HepG2 (cell line): ENCODE measurements around the gene RTEL1. TPM values are rescaled to one million over a fixed set of nuclear protein-coding genes. Genes with fewer than 3 reads are reported as not detected.

Experiments used
- ATF7 ChIP-seq, 2 experiments: fragments of 450-650 bp in 1 of 2; sonication (generic) in 1 of 2; formaldehyde crosslinking in 1 of 2; IDR thresholded peaks; 2 replicates each; pipeline versions ENCODE4 v1.4.0 to v1.6.1; 2016 to 2020; ENCODE audit warnings: antibody characterized with exemption in 1 of 2, mild to moderate bottlenecking in 1 of 2, missing genetic modification reagents in 1 of 2
- ETV5 ChIP-seq: IDR thresholded peaks from 2 replicates; pipeline ENCODE4 v1.6.1; 2018; ENCODE audit warnings: missing biosample characterization, missing genetic modification reagents, inconsistent platforms, borderline replicate concordance
- HDAC6 ChIP-seq: fragments of 200-600 bp; sonication (generic); IDR thresholded peaks from 2 replicates; pipeline ENCODE4 v1.7.0; 2017; ENCODE audit warnings: mild to moderate bottlenecking, antibody characterized with exemption, low read length, low read depth
- JARID2 ChIP-seq: sonication (generic); formaldehyde crosslinking; IDR thresholded peaks from 2 replicates; pipeline ENCODE4 v1.8.1; 2023; ENCODE audit warnings: missing genetic modification reagents, inconsistent platforms; ENCODE audit not compliant: insufficient replicate concordance
- NCOA2 ChIP-seq: sonication (generic); formaldehyde crosslinking; IDR thresholded peaks from 2 replicates; pipeline ENCODE4 v1.8.0; 2022; ENCODE audit warnings: inconsistent platforms
- SMAD1 ChIP-seq: sonication (generic); formaldehyde crosslinking; IDR thresholded peaks from 2 replicates; pipeline ENCODE4 v1.4.0; 2020; ENCODE audit warnings: missing genetic modification reagents, low read depth, mild to moderate bottlenecking, borderline replicate concordance
- SOX6 ChIP-seq, 2 experiments: fragments of 450-650 bp in 1 of 2; sonication (generic) in 1 of 2; formaldehyde crosslinking in 1 of 2; IDR thresholded peaks; 2 replicates each; pipeline versions ENCODE4 v1.4.0 to v1.6.1; 2017 to 2020; ENCODE audit warnings: antibody characterized with exemption in 1 of 2, mild to moderate bottlenecking in 1 of 2, missing genetic modification reagents in 1 of 2
- ZFP36L1 ChIP-seq: sonication (generic); formaldehyde crosslinking; IDR thresholded peaks from 2 replicates; pipeline ENCODE4 v1.8.0; 2022; ENCODE audit warnings: mild to moderate bottlenecking, missing genetic modification reagents, moderate library complexity
- ZNF101 ChIP-seq: sonication (generic); formaldehyde crosslinking; IDR thresholded peaks from 2 replicates; pipeline ENCODE4 v1.4.0; 2020; ENCODE audit warnings: mild to moderate bottlenecking, low read depth, missing genetic modification reagents, borderline replicate concordance
- ZNF224 ChIP-seq: sonication (generic); formaldehyde crosslinking; IDR thresholded peaks from 2 replicates; pipeline ENCODE4 v1.5.0; 2020; ENCODE audit warnings: mild to moderate bottlenecking, missing genetic modification reagents
- ZNF331 ChIP-seq: sonication (generic); formaldehyde crosslinking; IDR thresholded peaks from 2 replicates; pipeline ENCODE4 v1.4.0; 2020; ENCODE audit warnings: missing genetic modification reagents
- ZNF768 ChIP-seq: sonication (generic); formaldehyde crosslinking; IDR thresholded peaks from 2 replicates; pipeline ENCODE4 v1.4.0; 2020; ENCODE audit warnings: missing genetic modification reagents
- ZNF775 ChIP-seq: sonication (generic); formaldehyde crosslinking; IDR thresholded peaks from 2 replicates; pipeline ENCODE4 v1.4.0; 2020; ENCODE audit warnings: missing genetic modification reagents, mild to moderate bottlenecking, moderate library complexity, borderline replicate concordance
- polyA plus RNA-seq, 8 experiments: library from polyadenylated mRNA; depleted of rRNA in 3 of 8; stranded (reverse) in 7 of 8; unstranded in 1 of 8; fragments of >200 nt; fragmentation: Illumina TruSeq in 4 of 8; extraction: Trizol in 4 of 8; gene quantifications; 2 replicates each; pipeline versions ENCODE4 v1.2.1 to v1.2.3, GENCODE V29; 2011 to 2016; ENCODE audit warnings: low read depth in 4 of 8, missing spikeins in 1 of 8, mixed read lengths in 1 of 8; ENCODE audit not compliant: insufficient read depth in 1 of 8
- total RNA-seq, 5 experiments: library from RNA; depleted of rRNA; stranded (reverse); fragments of >200 nt; fragmentation: Illumina TruSeq; extraction: Trizol; gene quantifications; 2 replicates each; pipeline ENCODE4 v1.2.3, GENCODE V29; 2016; ENCODE audit warnings: low read depth in 1 of 5
- TF ChIP-seq, protein P1 (sequence below): sonication (generic); formaldehyde crosslinking; IDR thresholded peaks from 2 replicates; pipeline ENCODE4 v1.4.0; 2020; ENCODE audit warnings: mild to moderate bottlenecking, missing genetic modification reagents, borderline replicate concordance
- TF ChIP-seq, protein P2 (sequence below): sonication (generic); formaldehyde crosslinking; IDR thresholded peaks from 2 replicates; pipeline ENCODE4 v1.4.0; 2020; ENCODE audit warnings: low read depth, mild to moderate bottlenecking, missing genetic modification reagents
- TF ChIP-seq, protein P3 (sequence below): conservative IDR thresholded peaks from 2 replicates; pipeline ENCODE4 v1.6.1; 2018; ENCODE audit warnings: missing genetic modification reagents
- TF ChIP-seq, protein P4 (sequence below): sonication (generic); formaldehyde crosslinking; IDR thresholded peaks from 2 replicates; pipeline ENCODE4 v1.4.0; 2020; ENCODE audit warnings: missing genetic modification reagents
- TF ChIP-seq, protein P5 (sequence below): sonication (generic); formaldehyde crosslinking; IDR thresholded peaks from 2 replicates; pipeline ENCODE4 v1.5.0; 2020; ENCODE audit warnings: missing genetic modification reagents

RTEL1 gene
- total and polyA plus RNA-seq, 2 of the 13 experiments (the other 11 are each of a cell fraction or from before 2014, with no cell fraction given): 21.8 to 36.4 TPM

DNA sequence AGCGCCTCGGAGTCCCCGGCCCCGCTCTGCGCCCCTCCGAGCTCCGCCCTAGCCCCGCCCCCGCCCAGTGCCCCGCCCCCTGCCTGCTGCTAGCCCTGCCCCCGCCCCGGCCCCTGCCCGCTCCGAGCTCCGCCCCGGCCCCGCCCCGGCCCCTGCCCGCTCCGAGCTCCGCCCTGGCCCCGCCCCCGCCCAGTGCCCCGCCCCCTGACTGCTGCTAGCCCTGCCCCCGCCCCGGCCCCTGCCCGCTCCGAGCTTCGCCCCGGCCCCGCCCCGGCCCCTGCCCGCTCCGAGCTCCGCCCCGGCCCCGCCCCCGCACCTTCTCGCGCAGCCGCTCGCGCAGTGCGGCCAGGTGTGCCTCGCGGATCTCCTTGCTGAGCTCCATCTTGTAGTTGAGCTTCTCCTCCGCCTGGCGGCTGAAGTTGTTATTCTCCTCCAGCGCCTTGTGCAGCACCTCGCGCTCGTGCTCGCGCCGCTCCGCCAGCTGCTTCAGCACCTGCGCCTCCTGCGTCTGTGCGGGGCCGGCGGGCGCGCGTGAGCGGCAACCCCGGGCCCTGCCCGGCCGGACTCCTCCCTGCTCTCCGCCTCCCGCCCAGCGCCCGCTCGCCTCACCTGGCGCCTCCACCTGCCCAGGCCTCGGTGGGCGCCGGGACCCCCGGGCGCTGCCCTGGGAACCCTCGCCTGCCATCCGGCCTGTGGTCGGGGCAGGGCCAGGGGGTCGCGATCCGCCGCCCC, 16.2 kb upstream of the RTEL1 start (continued):
- TF ChIP-seq, protein P1, sequence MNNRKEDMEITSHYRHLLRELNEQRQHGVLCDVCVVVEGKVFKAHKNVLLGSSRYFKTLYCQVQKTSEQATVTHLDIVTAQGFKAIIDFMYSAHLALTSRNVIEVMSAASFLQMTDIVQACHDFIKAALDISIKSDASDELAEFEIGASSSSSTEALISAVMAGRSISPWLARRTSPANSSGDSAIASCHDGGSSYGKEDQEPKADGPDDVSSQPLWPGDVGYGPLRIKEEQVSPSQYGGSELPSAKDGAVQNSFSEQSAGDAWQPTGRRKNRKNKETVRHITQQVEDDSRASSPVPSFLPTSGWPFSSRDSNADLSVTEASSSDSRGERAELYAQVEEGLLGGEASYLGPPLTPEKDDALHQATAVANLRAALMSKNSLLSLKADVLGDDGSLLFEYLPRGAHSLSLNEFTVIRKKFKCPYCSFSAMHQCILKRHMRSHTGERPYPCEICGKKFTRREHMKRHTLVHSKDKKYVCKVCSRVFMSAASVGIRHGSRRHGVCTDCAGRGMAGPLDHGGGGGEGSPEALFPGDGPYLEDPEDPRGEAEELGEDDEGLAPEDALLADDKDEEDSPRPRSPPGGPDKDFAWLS: no peak
- TF ChIP-seq SMAD1 (CRISPR knock-in tag): no peak
- TF ChIP-seq, protein P2, sequence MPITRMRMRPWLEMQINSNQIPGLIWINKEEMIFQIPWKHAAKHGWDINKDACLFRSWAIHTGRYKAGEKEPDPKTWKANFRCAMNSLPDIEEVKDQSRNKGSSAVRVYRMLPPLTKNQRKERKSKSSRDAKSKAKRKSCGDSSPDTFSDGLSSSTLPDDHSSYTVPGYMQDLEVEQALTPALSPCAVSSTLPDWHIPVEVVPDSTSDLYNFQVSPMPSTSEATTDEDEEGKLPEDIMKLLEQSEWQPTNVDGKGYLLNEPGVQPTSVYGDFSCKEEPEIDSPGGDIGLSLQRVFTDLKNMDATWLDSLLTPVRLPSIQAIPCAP (CRISPR knock-in tag): no peak
- no peak for TF ChIP-seq HDAC6
- TF ChIP-seq, protein P3, sequence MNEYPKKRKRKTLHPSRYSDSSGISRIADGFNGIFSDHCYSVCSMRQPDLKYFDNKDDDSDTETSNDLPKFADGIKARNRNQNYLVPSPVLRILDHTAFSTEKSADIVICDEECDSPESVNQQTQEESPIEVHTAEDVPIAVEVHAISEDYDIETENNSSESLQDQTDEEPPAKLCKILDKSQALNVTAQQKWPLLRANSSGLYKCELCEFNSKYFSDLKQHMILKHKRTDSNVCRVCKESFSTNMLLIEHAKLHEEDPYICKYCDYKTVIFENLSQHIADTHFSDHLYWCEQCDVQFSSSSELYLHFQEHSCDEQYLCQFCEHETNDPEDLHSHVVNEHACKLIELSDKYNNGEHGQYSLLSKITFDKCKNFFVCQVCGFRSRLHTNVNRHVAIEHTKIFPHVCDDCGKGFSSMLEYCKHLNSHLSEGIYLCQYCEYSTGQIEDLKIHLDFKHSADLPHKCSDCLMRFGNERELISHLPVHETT (CRISPR knock-in tag): no peak
- peak; percentile 81 for TF ChIP-seq ZNF331
- TF ChIP-seq ZNF775 (CRISPR knock-in tag): no peak
- peak; percentile 52; the same call in 1 of the 2 replicates for TF ChIP-seq ZNF768
- TF ChIP-seq, protein P4, sequence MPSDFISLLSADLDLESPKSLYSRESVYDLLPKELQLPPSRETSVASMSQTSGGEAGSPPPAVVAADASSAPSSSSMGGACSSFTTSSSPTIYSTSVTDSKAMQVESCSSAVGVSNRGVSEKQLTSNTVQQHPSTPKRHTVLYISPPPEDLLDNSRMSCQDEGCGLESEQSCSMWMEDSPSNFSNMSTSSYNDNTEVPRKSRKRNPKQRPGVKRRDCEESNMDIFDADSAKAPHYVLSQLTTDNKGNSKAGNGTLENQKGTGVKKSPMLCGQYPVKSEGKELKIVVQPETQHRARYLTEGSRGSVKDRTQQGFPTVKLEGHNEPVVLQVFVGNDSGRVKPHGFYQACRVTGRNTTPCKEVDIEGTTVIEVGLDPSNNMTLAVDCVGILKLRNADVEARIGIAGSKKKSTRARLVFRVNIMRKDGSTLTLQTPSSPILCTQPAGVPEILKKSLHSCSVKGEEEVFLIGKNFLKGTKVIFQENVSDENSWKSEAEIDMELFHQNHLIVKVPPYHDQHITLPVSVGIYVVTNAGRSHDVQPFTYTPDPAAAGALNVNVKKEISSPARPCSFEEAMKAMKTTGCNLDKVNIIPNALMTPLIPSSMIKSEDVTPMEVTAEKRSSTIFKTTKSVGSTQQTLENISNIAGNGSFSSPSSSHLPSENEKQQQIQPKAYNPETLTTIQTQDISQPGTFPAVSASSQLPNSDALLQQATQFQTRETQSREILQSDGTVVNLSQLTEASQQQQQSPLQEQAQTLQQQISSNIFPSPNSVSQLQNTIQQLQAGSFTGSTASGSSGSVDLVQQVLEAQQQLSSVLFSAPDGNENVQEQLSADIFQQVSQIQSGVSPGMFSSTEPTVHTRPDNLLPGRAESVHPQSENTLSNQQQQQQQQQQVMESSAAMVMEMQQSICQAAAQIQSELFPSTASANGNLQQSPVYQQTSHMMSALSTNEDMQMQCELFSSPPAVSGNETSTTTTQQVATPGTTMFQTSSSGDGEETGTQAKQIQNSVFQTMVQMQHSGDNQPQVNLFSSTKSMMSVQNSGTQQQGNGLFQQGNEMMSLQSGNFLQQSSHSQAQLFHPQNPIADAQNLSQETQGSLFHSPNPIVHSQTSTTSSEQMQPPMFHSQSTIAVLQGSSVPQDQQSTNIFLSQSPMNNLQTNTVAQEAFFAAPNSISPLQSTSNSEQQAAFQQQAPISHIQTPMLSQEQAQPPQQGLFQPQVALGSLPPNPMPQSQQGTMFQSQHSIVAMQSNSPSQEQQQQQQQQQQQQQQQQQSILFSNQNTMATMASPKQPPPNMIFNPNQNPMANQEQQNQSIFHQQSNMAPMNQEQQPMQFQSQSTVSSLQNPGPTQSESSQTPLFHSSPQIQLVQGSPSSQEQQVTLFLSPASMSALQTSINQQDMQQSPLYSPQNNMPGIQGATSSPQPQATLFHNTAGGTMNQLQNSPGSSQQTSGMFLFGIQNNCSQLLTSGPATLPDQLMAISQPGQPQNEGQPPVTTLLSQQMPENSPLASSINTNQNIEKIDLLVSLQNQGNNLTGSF (CRISPR knock-in tag): no peak
- TF ChIP-seq ETV5 (CRISPR knock-in tag): peak; percentile 54; the same call in 1 of the 2 replicates
- TF ChIP-seq NCOA2 (CRISPR knock-in tag): peak; percentile 43; the same call in 1 of the 2 replicates
- no peak for TF ChIP-seq JARID2 (CRISPR knock-in tag)
- TF ChIP-seq SOX6 (IDR thresholded peaks at IDR 0.05): no peak
- 0 out of 2 replicates have a peak, but pooled peaks have one; percentile 5 for TF ChIP-seq SOX6 (CRISPR knock-in tag; IDR thresholded peaks at IDR 0.05)
- TF ChIP-seq ZFP36L1: no peak
- TF ChIP-seq, protein P5, sequence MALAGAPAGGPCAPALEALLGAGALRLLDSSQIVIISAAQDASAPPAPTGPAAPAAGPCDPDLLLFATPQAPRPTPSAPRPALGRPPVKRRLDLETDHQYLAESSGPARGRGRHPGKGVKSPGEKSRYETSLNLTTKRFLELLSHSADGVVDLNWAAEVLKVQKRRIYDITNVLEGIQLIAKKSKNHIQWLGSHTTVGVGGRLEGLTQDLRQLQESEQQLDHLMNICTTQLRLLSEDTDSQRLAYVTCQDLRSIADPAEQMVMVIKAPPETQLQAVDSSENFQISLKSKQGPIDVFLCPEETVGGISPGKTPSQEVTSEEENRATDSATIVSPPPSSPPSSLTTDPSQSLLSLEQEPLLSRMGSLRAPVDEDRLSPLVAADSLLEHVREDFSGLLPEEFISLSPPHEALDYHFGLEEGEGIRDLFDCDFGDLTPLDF: no peak
- no peak for TF ChIP-seq ATF7 (IDR thresholded peaks at IDR 0.05)
- TF ChIP-seq ATF7 (CRISPR knock-in tag; IDR thresholded peaks at IDR 0.05): no peak
- TF ChIP-seq ZNF101 (CRISPR knock-in tag): no peak
- TF ChIP-seq ZNF224: no peak
